ENCODE results near the gene POLN.

- TF ChIP-seq CTCF (conservative IDR thresholded peaks at IDR 0.05; ENCODE audit: low read length) (no peak), EZH2phosphoT487 (IDR thresholded peaks at IDR 0.05; ENCODE audit: borderline replicate concordance) (no peak)
Observed at GRCh38 chr4:2095236-2096072, 146.5 kb downstream of the POLN start.

All from Loucy (cell line).